SK-N-MC (cell line): ENCODE measurements around the gene FBXL7.

ENCODE experiments used
- EZH2 ChIP-seq: fragments of 200-600 bp; sonication (generic); IDR thresholded peaks from one replicate; pipeline ENCODE4 v1.6.1; 2017; ENCODE audit warnings: antibody characterized with exemption
- FOXP2 ChIP-seq: optimal IDR thresholded peaks from 2 replicates; pipeline ENCODE3; 2011; ENCODE audit warnings: mild to moderate bottlenecking, moderate library complexity; ENCODE audit not compliant: insufficient read depth; ENCODE audit errors: extremely low read length, control extremely low read depth
- POLR2AphosphoS5 ChIP-seq: IDR thresholded peaks from 2 replicates; pipeline ENCODE4 v1.6.1; 2012; ENCODE audit warnings: mild to moderate bottlenecking, low read depth, low read length, borderline replicate concordance

- TF ChIP-seq EZH2: no peak
- TF ChIP-seq POLR2AphosphoS5: no peak
- no peak for TF ChIP-seq FOXP2
These were observed 7.4 kb upstream of the FBXL7 start for GRCh38 chr5:15492545-15492944.
